Measurements from ENCODE around the gene GPR146.
"Not testable (repeated sequence)": the region's sequence is repeated elsewhere in the genome, so short reads cannot be mapped to it uniquely, and the experiment has no call there.

The GPR146 gene

GRCh38 chr7:1074018-1074417 lies 29.7 kb downstream of the GPR146 start:
- DNase-seq (ENCODE audit: low read depth in 2 of 3, low spot score in 1 of 3), result not testable (repeated sequence)

GRCh38 chr7:1074593-1075431 lies 30.5 kb downstream of the GPR146 start:
- DNase-seq (ENCODE audit: low read depth in 2 of 3, low spot score in 1 of 3), result no peak

GRCh38 chr7:1076184-1077072 lies 32.1 kb downstream of the GPR146 start:
- no peak for DNase-seq (ENCODE audit: low read depth in 2 of 3, low spot score in 1 of 3)

- DNase-seq (ENCODE audit: low read depth in 2 of 3, low spot score in 1 of 3), result no peak
Measured at GRCh38 chr7:1078519-1078918, 34.2 kb downstream of the GPR146 start.

- DNase-seq (ENCODE audit: low read depth in 2 of 3, low spot score in 1 of 3), result no peak
Measured at GRCh38 chr7:1078985-1079384, 34.6 kb downstream of the GPR146 start.

GRCh38 chr7:1079546-1079945 lies 35.2 kb downstream of the GPR146 start:
- no peak for DNase-seq (ENCODE audit: low read depth in 2 of 3, low spot score in 1 of 3)

DNA sequence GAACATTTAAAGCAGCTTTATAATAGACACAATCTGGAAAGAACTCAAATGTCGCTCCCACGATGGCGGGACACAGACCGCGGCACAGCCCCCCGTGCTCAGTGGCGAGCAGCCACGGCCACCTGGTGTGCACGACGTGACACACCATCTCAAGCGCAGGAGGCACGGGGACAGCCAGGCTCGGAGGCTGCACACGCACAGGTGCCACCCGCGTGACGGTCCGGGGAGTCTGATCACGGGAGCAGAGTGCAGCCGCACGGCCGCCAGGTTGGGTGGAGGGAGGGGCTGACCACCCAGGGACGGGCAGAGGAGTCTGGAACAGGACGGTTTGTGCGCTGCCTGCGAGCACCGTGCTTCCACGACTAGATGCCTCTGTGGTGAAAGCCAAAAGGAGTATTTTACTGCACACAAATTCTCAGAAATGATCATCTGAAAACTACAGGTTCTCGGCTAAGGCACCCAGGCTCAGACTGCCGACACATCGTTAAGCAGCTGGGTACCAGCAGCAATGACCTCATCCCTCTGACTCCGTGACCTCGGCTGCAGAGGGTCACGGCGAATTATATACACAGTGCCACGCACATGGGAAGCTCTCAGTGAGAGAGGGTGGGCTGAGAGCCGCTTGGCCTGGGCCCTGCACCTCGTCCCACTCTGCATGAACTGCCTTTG lies 36.0 kb downstream of the GPR146 start:
- DNase-seq (ENCODE audit: low read depth in 2 of 3, low spot score in 1 of 3), result no peak

DNA sequence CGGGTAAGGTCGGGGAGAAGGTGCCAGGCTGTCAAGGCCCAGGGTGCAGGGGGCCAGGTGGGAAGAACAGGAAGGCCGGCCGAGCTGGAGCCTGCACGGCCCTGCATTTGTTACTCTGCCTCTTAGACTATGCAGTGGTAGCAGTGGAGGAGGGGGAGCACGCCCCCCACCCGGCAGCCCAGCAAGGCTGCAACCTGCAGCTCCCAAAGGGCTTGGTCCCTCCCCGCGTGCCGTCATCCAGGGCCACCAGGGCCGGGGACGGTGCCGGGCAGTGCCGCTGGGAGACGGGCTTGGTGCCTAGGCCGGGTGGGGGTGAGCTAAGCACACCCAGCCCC lies 36.5 kb downstream of the GPR146 start:
- no peak for DNase-seq (ENCODE audit: low read depth in 2 of 3, low spot score in 1 of 3)

DNA sequence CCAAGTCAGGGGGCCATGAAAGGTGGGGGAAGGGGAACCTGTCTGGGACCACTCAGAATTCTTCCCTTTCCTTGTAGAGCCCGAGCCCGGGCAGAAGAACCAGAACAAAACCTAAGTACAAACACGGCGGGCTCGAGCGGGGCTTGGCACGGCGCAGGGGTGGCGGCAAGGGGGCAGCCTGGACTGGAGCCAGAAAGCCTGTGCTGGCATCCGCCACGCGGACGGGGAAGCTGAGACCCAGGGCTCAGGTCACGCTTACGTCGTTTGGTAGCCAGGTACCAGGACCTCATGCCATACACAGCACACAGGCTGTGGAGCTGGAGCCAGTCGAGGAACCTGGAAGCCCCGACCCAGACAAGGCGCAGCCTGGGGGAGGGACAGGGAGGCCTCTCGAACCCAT lies 37.0 kb downstream of the GPR146 start:
- no peak for DNase-seq (ENCODE audit: low read depth in 2 of 3, low spot score in 1 of 3)

- no peak for DNase-seq (ENCODE audit: low read depth in 2 of 3, low spot score in 1 of 3)
Measured at GRCh38 chr7:1081931-1082401, 37.6 kb downstream of the GPR146 start.

DNA sequence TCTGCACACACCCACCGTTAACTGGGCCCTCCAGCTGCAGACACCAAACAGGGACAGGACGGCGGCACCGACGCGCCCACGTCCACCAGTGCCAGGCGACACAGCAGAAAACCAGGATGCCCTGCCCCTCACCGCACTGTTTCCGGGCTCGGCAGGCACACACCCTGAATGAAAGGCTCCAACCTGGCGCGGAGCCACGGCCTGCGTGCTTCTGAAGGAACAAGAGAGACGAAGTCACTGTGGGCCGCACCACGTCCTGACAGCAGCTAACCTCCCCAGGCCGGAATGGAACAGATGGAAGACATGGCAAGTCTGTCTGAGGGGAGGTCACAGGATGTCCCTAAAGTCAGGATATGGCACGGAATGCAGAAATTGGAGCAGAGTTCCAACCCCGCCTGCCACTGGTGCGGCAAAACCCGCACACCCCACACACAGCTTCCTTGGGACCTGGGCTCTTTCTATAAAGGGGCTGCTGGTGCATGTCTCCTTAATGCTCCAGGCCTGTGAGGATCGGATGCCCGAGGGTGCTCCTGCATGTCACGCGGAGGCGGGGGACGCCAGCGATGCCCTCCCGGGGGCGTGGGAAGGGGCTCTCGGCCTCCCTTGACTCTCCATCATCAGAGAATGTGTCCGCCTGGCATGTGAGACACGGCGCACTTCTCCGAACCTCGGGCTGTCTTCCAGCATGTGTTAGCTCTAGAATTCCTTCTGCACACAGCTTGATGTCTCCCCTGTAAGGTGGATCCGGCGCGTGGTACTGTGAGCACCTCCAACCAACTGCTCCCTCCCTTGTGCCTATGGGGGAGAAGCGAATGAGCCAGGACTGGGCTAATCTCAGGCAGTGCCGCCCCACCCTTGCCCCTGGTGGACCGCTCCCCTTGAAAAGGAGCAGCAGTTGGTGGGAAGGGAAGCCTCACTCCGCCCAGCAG lies 39.6 kb downstream of the GPR146 start:
- no peak for DNase-seq (ENCODE audit: low read depth in 2 of 3, low spot score in 1 of 3)

DNA sequence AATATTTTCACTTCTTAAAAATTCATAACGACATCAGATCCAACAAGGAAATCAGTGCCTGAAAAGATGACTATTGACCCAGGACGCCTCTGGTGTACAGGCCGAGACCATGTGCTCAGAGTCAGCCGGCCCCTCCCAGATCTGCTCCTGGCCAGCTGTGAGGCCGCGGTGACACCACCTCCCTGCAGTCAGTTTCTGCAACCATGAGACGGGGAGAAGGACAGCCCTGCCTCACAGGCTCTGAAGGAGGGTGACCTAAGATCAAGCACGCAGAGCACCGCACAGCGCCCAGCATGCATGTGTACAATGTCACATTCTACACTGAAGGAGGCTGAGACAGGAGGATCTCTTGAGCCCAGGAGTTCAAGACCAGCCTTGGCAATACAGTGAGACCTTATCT lies 40.9 kb downstream of the GPR146 start:
- no peak for DNase-seq (ENCODE audit: low read depth in 2 of 3, low spot score in 1 of 3)

- DNase-seq (ENCODE audit: low read depth in 2 of 3, low spot score in 1 of 3), result no peak
Measured at GRCh38 chr7:1085910-1086421, 41.6 kb downstream of the GPR146 start.

GRCh38 chr7:1086588-1087464 lies 42.5 kb downstream of the GPR146 start:
- peak; percentile 48 to 70 (median 65) for DNase-seq (ENCODE audit: low read depth in 2 of 3, low spot score in 1 of 3)

- DNase-seq (ENCODE audit: low read depth in 2 of 3, low spot score in 1 of 3), result no peak
Measured at GRCh38 chr7:1087465-1087814, 43.1 kb downstream of the GPR146 start.

GRCh38 chr7:1087952-1088920 lies 43.9 kb downstream of the GPR146 start, which contains the start of gene GPER1:
GPER1 (plus strand) TSS chr7:1088113; CDS start chr7:1091729, 3,616 bp downstream.
- no peak for DNase-seq (ENCODE audit: low read depth in 2 of 3, low spot score in 1 of 3)

- DNase-seq (ENCODE audit: low read depth in 2 of 3, low spot score in 1 of 3), result no peak
Measured at GRCh38 chr7:1090236-1090635, 45.9 kb downstream of the GPR146 start.

Data from stimulated activated CD4-positive, alpha-beta T cell treated with anti-CD3 and anti-CD28 coated beads, Interleukin-12 subunit alpha, Interleukin-12 subunit beta, amount 100 ng/mL, for 48 hours (primary cell).